22Rv1 (cell line): Measurements from ENCODE around the gene POU3F1.
A peak's percentile ranks its signal among the peaks of the same experiment; 100 is the strongest.

ENCODE experiments used
- CTCF ChIP-seq: fragments of 450-650 bp; IDR thresholded peaks from 2 replicates; pipeline ENCODE4 v1.5.1; 2017; ENCODE audit warnings: mild to moderate bottlenecking
- ZFX ChIP-seq: fragments of 450-650 bp; IDR thresholded peaks from 2 replicates; pipeline ENCODE4 v1.6.1; 2017; ENCODE audit warnings: antibody characterized with exemption, borderline replicate concordance

GRCh38 chr1:38037221-38037939 is 9.2 kb downstream of the POU3F1 start:
- TF ChIP-seq CTCF (peak; percentile 30), ZFX (no peak)
